Common myeloid progenitor, CD34-positive (primary cell): ENCODE results near the gene CTU1.
A peak's percentile ranks its signal among the peaks of the same experiment; 100 is the strongest.

Experiments
- CTCF ChIA-PET: fragments of 350-600 bp; sonication (Branson Sonifier 250); formaldehyde crosslinking; loops from one replicate; lab custom pipeline; 2021; ENCODE audit warnings: antibody characterized with exemption; lab: Charles Lee
- POLR2A ChIA-PET: fragments of 350-600 bp; sonication (Branson Sonifier 250); formaldehyde crosslinking; loops from one replicate; lab custom pipeline; 2021; ENCODE audit warnings: antibody characterized with exemption; lab: Charles Lee
- DNase-seq, 3 donors: peaks; one replicate each; pipeline versions ENCODE4 v3.0.0 to v3.0.0-alpha.2; 2013
- H3K27ac ChIP-seq, 2 experiments: 1 replicate in 1 of 2; 2 replicates in 1 of 2; pipeline ENCODE4 v1.7.0; 2013; ENCODE audit warnings: inconsistent platforms in 2 of 2, low read length in 2 of 2, mild to moderate bottlenecking in 2 of 2, low read depth in 1 of 2, moderate library complexity in 1 of 2; ENCODE audit not compliant: severe bottlenecking in 2 of 2, insufficient read depth in 1 of 2, poor library complexity in 1 of 2
- H3K27me3 ChIP-seq, 5 experiments: replicated peaks in 2 of 5; 1 replicate in 3 of 5; 2 replicates in 2 of 5; pipeline versions ENCODE4 v1.6.1 to v1.7.0; 2013; ENCODE audit warnings: low read length in 4 of 5, mild to moderate bottlenecking in 2 of 5, moderate library complexity in 2 of 5, inconsistent platforms in 1 of 5; ENCODE audit not compliant: insufficient read depth in 5 of 5, control insufficient read depth in 4 of 5
- H3K36me3 ChIP-seq, 4 experiments: 1 replicate in 2 of 4; 2 replicates in 2 of 4; pipeline versions ENCODE4 v1.6.1 to v1.7.0; 2013; ENCODE audit warnings: low read length in 3 of 4, control low read depth in 1 of 4, mild to moderate bottlenecking in 1 of 4; ENCODE audit not compliant: control insufficient read depth in 4 of 4, insufficient read depth in 4 of 4
- H3K4me1 ChIP-seq, 4 experiments: 1 replicate in 3 of 4; 2 replicates in 1 of 4; pipeline versions ENCODE4 v1.6.1 to v1.7.1; 2013; ENCODE audit warnings: low read length in 3 of 4, mild to moderate bottlenecking in 3 of 4, control low read depth in 1 of 4, inconsistent platforms in 1 of 4, moderate library complexity in 1 of 4; ENCODE audit not compliant: control insufficient read depth in 4 of 4, insufficient read depth in 4 of 4; ENCODE audit errors: control extremely low read depth in 1 of 4
- H3K4me3 ChIP-seq, 7 experiments: 1 replicate in 4 of 7; 2 replicates in 3 of 7; pipeline versions ENCODE4 v1.5.1 to v1.7.0; 2013; ENCODE audit warnings: mild to moderate bottlenecking in 7 of 7, low read length in 6 of 7, moderate library complexity in 6 of 7, inconsistent platforms in 2 of 7, low read depth in 2 of 7, control low read depth in 1 of 7; ENCODE audit not compliant: insufficient read depth in 4 of 7, control insufficient read depth in 1 of 7; ENCODE audit errors: extremely low read depth in 1 of 7
- H3K9me3 ChIP-seq, 5 experiments: 1 replicate in 4 of 5; 2 replicates in 1 of 5; pipeline versions ENCODE4 v1.6.1 to v1.7.1; 2013; ENCODE audit warnings: low read length in 4 of 5, mild to moderate bottlenecking in 2 of 5, inconsistent platforms in 1 of 5, low read depth in 1 of 5, moderate library complexity in 1 of 5; ENCODE audit not compliant: control insufficient read depth in 4 of 5, insufficient read depth in 2 of 5; ENCODE audit errors: control extremely low read depth in 1 of 5
- WGBS: methylation state at CpG from one replicate; pipeline ENCODE4 v1.1.5; 2013; ENCODE audit not compliant: insufficient coverage; 5-methylcytosine and 5-hydroxymethylcytosine counted together

The CTU1 gene

GRCh38 chr19:51114087-51114729 is 6.0 kb upstream of the CTU1 start:
- peak in 2 of 3 donors; percentile 47 to 49 for DNase-seq
- peaks cover 2 to 11% (median 5%) of the 10 kb centered on the region in 4 experiments for H3K4me1 ChIP-seq

GRCh38 chr19:51111606-51112005 is 3.4 kb upstream of the CTU1 start:
- no peaks in the 10 kb centered on the region for H3K9me3 ChIP-seq
- CTCF ChIA-PET: interaction anchor here (0.8 to 3.7 kb wide), 5 partner anchors 10 to 46 kb away, joined by 3 to 15 read pairs (median 6); no protein-coding TSS in a partner anchor
- DNase-seq: no peak

More at GRCh38 chr19:51114087-51114729, 6.0 kb upstream of the CTU1 start:
- ChIA-PET CTCF (interaction anchor here (0.8 to 1.2 kb wide), 2 partner anchors 14 to 21 kb away, joined by 3 to 5 read pairs; no protein-coding TSS in a partner anchor), POLR2A (no interaction called here)
- Histone ChIP-seq H3K9me3 (no peaks in the 10 kb centered on the region), H3K27me3 (peaks cover 0 to 3% (median 0%) of the 10 kb centered on the region in 5 experiments), H3K27ac (no peak overlapping the region), H3K4me3 (no peak overlapping the region), H3K36me3 (no peaks in the 10 kb centered on the region)
- 93% methylated on average over 5 of the region's 6 CpGs for WGBS

GRCh38 chr19:51110666-51110971 is 2.4 kb upstream of the CTU1 start:
- H3K4me1 ChIP-seq: peaks cover 2 to 25% (median 15%) of the 10 kb centered on the region in 4 experiments
- peaks cover 0 to 3% (median 0%) of the 10 kb centered on the region in 5 experiments for H3K27me3 ChIP-seq
- H3K36me3 ChIP-seq: peaks cover 0 to 3% (median 0%) of the 10 kb centered on the region in 4 experiments
- no peak overlapping the region for H3K27ac ChIP-seq
- ChIA-PET POLR2A (no interaction called here), CTCF (interaction anchor here (1.0 to 3.7 kb wide), 3 partner anchors 9 to 24 kb away, joined by 3 to 15 read pairs (median 5); no protein-coding TSS in a partner anchor)
- no peak overlapping the region for H3K4me3 ChIP-seq
- DNase-seq: no peak
- 89% methylated on average over 1 of the region's 1 CpG for WGBS
- H3K9me3 ChIP-seq: no peaks in the 10 kb centered on the region

More at GRCh38 chr19:51111606-51112005, 3.4 kb upstream of the CTU1 start:
- Histone ChIP-seq H3K36me3 (no peaks in the 10 kb centered on the region), H3K27ac (no peak overlapping the region), H3K4me3 (no peak overlapping the region), H3K4me1 (peaks cover 2 to 25% (median 15%) of the 10 kb centered on the region in 4 experiments), H3K27me3 (peaks cover 0 to 3% (median 0%) of the 10 kb centered on the region in 5 experiments)
- POLR2A ChIA-PET: no interaction called here
- 65% methylated on average over 5 of the region's 6 CpGs for WGBS

GRCh38 chr19:51108805-51109146 is 567 bp upstream of the CTU1 start:
- peak overlapping the region in 1 of 2 experiments; percentile 81 for H3K27ac ChIP-seq
- no peak for DNase-seq
- WGBS: 4% methylated on average over 15 of the region's 15 CpGs
- POLR2A ChIA-PET: no interaction called here
- peaks cover 0 to 25% (median 13%) of the 10 kb centered on the region in 4 experiments for H3K4me1 ChIP-seq
- CTCF ChIA-PET: no interaction called here
- H3K9me3 ChIP-seq: no peaks in the 10 kb centered on the region
- H3K27me3 ChIP-seq: peaks cover 0 to 3% (median 0%) of the 10 kb centered on the region in 5 experiments
- peaks cover 0 to 15% (median 9%) of the 10 kb centered on the region in 4 experiments for H3K36me3 ChIP-seq
- peak overlapping the region; percentile 40 to 95 (median 89) for H3K4me3 ChIP-seq

GRCh38 chr19:51107406-51108065 is 673 bp downstream of the CTU1 start:
- H3K36me3 ChIP-seq: peaks cover 0 to 26% (median 17%) of the 10 kb centered on the region in 4 experiments
- peaks cover 0 to 18% (median 11%) of the 10 kb centered on the region in 4 experiments for H3K4me1 ChIP-seq
- H3K9me3 ChIP-seq: no peaks in the 10 kb centered on the region
- peak overlapping the region; percentile 40 to 95 (median 89) for H3K4me3 ChIP-seq
- peaks cover 0 to 3% (median 0%) of the 10 kb centered on the region in 5 experiments for H3K27me3 ChIP-seq
- ChIA-PET POLR2A (no interaction called here), CTCF (no interaction called here)
- H3K27ac ChIP-seq: peak overlapping the region in 1 of 2 experiments; percentile 81
- peak; percentile 25 to 38 (median 33) for DNase-seq
- 33% methylated on average over 18 of the region's 18 CpGs for WGBS

- 95% methylated on average over 49 of the region's 49 CpGs for WGBS
- no peak overlapping the region for H3K27ac ChIP-seq
- ChIA-PET CTCF (interaction anchor here (0.6 kb wide), 1 partner anchor 335 kb away, joined by 3 read pairs; no protein-coding TSS in a partner anchor), POLR2A (no interaction called here)
- no peak overlapping the region for H3K4me3 ChIP-seq
- no peaks in the 10 kb centered on the region for H3K27me3 ChIP-seq
- no peaks in the 10 kb centered on the region for H3K9me3 ChIP-seq
- no peak for DNase-seq
- peaks cover 0 to 52% (median 33%) of the 10 kb centered on the region in 4 experiments for H3K36me3 ChIP-seq
- H3K4me1 ChIP-seq: peaks cover 0 to 16% (median 10%) of the 10 kb centered on the region in 4 experiments
Measured at GRCh38 chr19:51103926-51104341, 4.3 kb downstream of the CTU1 start.

GRCh38 chr19:51102991-51103390 is 5.2 kb downstream of the CTU1 start:
- Histone ChIP-seq H3K36me3 (peaks cover 0 to 52% (median 35%) of the 10 kb centered on the region in 4 experiments), H3K4me3 (no peak overlapping the region), H3K9me3 (no peaks in the 10 kb centered on the region), H3K27me3 (no peaks in the 10 kb centered on the region), H3K27ac (no peak overlapping the region), H3K4me1 (peaks cover 0 to 12% (median 7%) of the 10 kb centered on the region in 4 experiments)
- DNase-seq: no peak
- CTCF ChIA-PET: no interaction called here
- POLR2A ChIA-PET: no interaction called here
- WGBS: 83% methylated on average over 1 of the region's 7 CpGs
